Right forelimb (tissue), 1 donor: ENCODE data around the gene GALNT1.

Experiments used
- DNase-seq: peaks from one replicate; pipeline ENCODE4 v3.0.0-alpha.2; 2018

GALNT1 gene

GRCh38 chr18:35728676-35729075 is 147.1 kb downstream of the GALNT1 start:
- DNase-seq: no peak

GRCh38 chr18:35729991-35730668 is 148.6 kb downstream of the GALNT1 start:
- no peak for DNase-seq

- DNase-seq: no peak
Measured at GRCh38 chr18:35730691-35731370, 149.3 kb downstream of the GALNT1 start.

- DNase-seq: no peak
Measured at GRCh38 chr18:35731701-35732100, 150.2 kb downstream of the GALNT1 start.

- no peak for DNase-seq
Measured at GRCh38 chr18:35732162-35732561, 150.6 kb downstream of the GALNT1 start.

GRCh38 chr18:35732636-35733035 is 151.1 kb downstream of the GALNT1 start:
- no peak for DNase-seq

GRCh38 chr18:35733408-35733807 is 151.9 kb downstream of the GALNT1 start:
- DNase-seq: no peak

GRCh38 chr18:35736696-35737095 is 155.2 kb downstream of the GALNT1 start:
- no peak for DNase-seq

GRCh38 chr18:35739778-35740177 is 158.2 kb downstream of the GALNT1 start:
- no peak for DNase-seq

GRCh38 chr18:35740656-35741055 is 159.1 kb downstream of the GALNT1 start:
- no peak for DNase-seq

GRCh38 chr18:35743916-35744315 is 162.4 kb downstream of the GALNT1 start:
- no peak for DNase-seq

GRCh38 chr18:35745814-35746213 is 164.3 kb downstream of the GALNT1 start:
- no peak for DNase-seq

GRCh38 chr18:35746826-35747339 is 165.3 kb downstream of the GALNT1 start:
- DNase-seq: no peak

GRCh38 chr18:35747894-35748472 is 166.4 kb downstream of the GALNT1 start:
- DNase-seq: no peak

GRCh38 chr18:35749701-35750100 is 168.2 kb downstream of the GALNT1 start:
- DNase-seq: no peak

- no peak for DNase-seq
Measured at GRCh38 chr18:35750929-35751328, 169.4 kb downstream of the GALNT1 start.

GRCh38 chr18:35753306-35753910 is 171.9 kb downstream of the GALNT1 start:
- no peak for DNase-seq

- DNase-seq: no peak
Measured at GRCh38 chr18:35754464-35754863, 172.9 kb downstream of the GALNT1 start.

GRCh38 chr18:35755369-35755768 is 173.8 kb downstream of the GALNT1 start:
- no peak for DNase-seq

- DNase-seq: no peak
Measured at GRCh38 chr18:35756506-35757117, 175.1 kb downstream of the GALNT1 start.
